Ovary (tissue), 9 donors: Measurements from ENCODE around the gene HEPN1. TPM values are rescaled to one million over a fixed set of nuclear protein-coding genes. Genes with fewer than 3 reads are reported as not detected.

Source experiments
- DNase-seq, 5 donors: peaks; one replicate each; pipeline ENCODE4 v3.0.0-alpha.2; 2019 to 2020
- H3K27ac ChIP-seq, 2 donors: fragments of 200-600 bp; one replicate each; pipeline versions ENCODE4 v1.5.1 to v1.8.0; 2019 to 2022
- H3K27me3 ChIP-seq: fragments of 200-600 bp; one replicate; pipeline ENCODE4 v1.8.0; 2022
- H3K36me3 ChIP-seq: fragments of 200-600 bp; sonication (generic); one replicate; pipeline ENCODE4 v1.5.1; 2019
- H3K4me1 ChIP-seq: one replicate; pipeline ENCODE4 v1.8.1; 2013; ENCODE audit warnings: mild to moderate bottlenecking, moderate library complexity; ENCODE audit not compliant: insufficient read depth
- H3K4me3 ChIP-seq: fragments of 200-600 bp; sonication (generic); one replicate; pipeline ENCODE4 v1.5.1; 2017
- H3K9me3 ChIP-seq, 2 donors: fragments of 200-600 bp in 1 of 2; sonication (generic) in 1 of 2; one replicate each; pipeline versions ENCODE4 v1.5.1 to v1.8.1; 2013 to 2019; ENCODE audit warnings: mild to moderate bottlenecking in 1 of 2, moderate library complexity in 1 of 2
- CTCF ChIP-seq, 3 donors: fragments of 450-650 bp in 2 of 3; fragments of 200-600 bp in 1 of 3; IDR thresholded peaks; one replicate each; pipeline versions ENCODE4 v1.5.1 to v1.8.0; 2016 to 2022; ENCODE audit warnings: antibody characterized with exemption in 3 of 3, mild to moderate bottlenecking in 1 of 3
- EP300 ChIP-seq: sonication (generic); formaldehyde crosslinking; IDR thresholded peaks from one replicate; pipeline ENCODE4 v1.6.1; 2017; ENCODE audit warnings: antibody characterized with exemption
- POLR2A ChIP-seq: fragments of 450-650 bp; IDR thresholded peaks from one replicate; pipeline ENCODE4 v1.6.1; 2017; ENCODE audit warnings: antibody characterized with exemption, mild to moderate bottlenecking, moderate library complexity
- WGBS, 3 donors: extraction: QIAGEN DNeasy Blood & Tissue Kit in 1 of 3; methylation state at CpG; one replicate each; pipeline versions ENCODE4 v1.1.5 to v1.1.7; 2013 to 2017; 5-methylcytosine and 5-hydroxymethylcytosine counted together
- intact Hi-C, 4 donors: fragments of 100-400 bp; cut with DNase I; formaldehyde crosslinking; loops; one replicate each; pipeline versions ENCODE4 v1.11.0 to v1.15.1; 2022 to 2023
- polyA plus RNA-seq, 2 donors: library from polyadenylated mRNA; stranded (reverse); fragments of 200-250 nt in 1 of 2; fragments of 350-450 nt in 1 of 2; fragmentation: Illumina TruSeq in 1 of 2; extraction: RNeasy Lipid Tissue Mini Kit (QIAGEN cat#74804) in 1 of 2; gene quantifications; one replicate each; pipeline ENCODE4 v1.2.3, GENCODE V29; 2013 to 2014
- total RNA-seq, 7 donors: library from RNA; depleted of rRNA in 2 of 7; stranded (reverse); fragments of >200 nt in 2 of 7; fragmentation: NEBNext Ultra II Directional in 3 of 7; extraction: Animal tissue kit (Norgen Biotek cat#: 25700) in 3 of 7; gene quantifications; one replicate each; pipeline versions ENCODE4 v1.1.0 to v1.2.4, GENCODE V29; 2016 to 2023
- donor health status: DM: no; HTN: no; CAD: no; lungs with moderate emphysema.
- donor health status: DM: no; HTN: no; CAD: no.
- donor health status: Bipolar disorder and iron deficiency.
- donor health status: DM: yes; HTN: yes; CAD: no.
- donor health status: DM: no; HTN: no; CAD: no.
- donor health status: DM: yes; HTN: yes; CAD: no.

Gene HEPN1
- total and polyA plus RNA-seq, 9 donors, result 0.24 to 0.48 TPM; not detected in 7

- H3K27me3 ChIP-seq, result no peaks in the 10 kb centered on the region
- peaks cover 20% of the 10 kb centered on the region for H3K4me1 ChIP-seq
- H3K4me3 ChIP-seq, result no peak overlapping the region
- no peaks in the 10 kb centered on the region for H3K9me3 ChIP-seq
- 73 to 83% (median 80%) methylated on average over 3 of the region's 3 CpGs for whole genome bisulfite sequencing, 3 donors
- no peak for DNase-seq
- TF ChIP-seq POLR2A (no peak), CTCF (IDR thresholded peaks at IDR 0.05) (no peak), EP300 (no peak)
- intact Hi-C loops, result no loop called here
- no peaks in the 10 kb centered on the region for H3K36me3 ChIP-seq
- peak overlapping the region in 1 of 2 donors; percentile 42 for H3K27ac ChIP-seq
These were observed 38.1 kb upstream of the HEPN1 start for GRCh38 chr11:124880958-124881357.

- H3K27me3 ChIP-seq, result no peaks in the 10 kb centered on the region
- DNase-seq, result peak; percentile 64 to 78 (median 69)
- H3K27ac ChIP-seq, result peak overlapping the region; percentile 22 to 74
- TF ChIP-seq POLR2A, result no peak
- no peak for TF ChIP-seq EP300
- TF ChIP-seq CTCF (IDR thresholded peaks at IDR 0.05), result no peak
- intact Hi-C loops, result no loop called here
- H3K9me3 ChIP-seq, result no peaks in the 10 kb centered on the region
- H3K4me3 ChIP-seq, result no peak overlapping the region
- H3K4me1 ChIP-seq, result peaks cover 16% of the 10 kb centered on the region
- WGBS, 3 donors, result 34 to 46% (median 35%) methylated on average over 11 of the region's 11 CpGs
- no peaks in the 10 kb centered on the region for H3K36me3 ChIP-seq
These were observed 36.5 kb upstream of the HEPN1 start for GRCh38 chr11:124882339-124883071.

GRCh38 chr11:124884340-124884739, 34.7 kb upstream of the HEPN1 start:
- peak in 1 of 5 donors; percentile 13 for DNase-seq
- no peaks in the 10 kb centered on the region for H3K36me3 ChIP-seq
- H3K4me1 ChIP-seq, result peaks cover 21% of the 10 kb centered on the region
- no peak for TF ChIP-seq EP300
- no peak for TF ChIP-seq CTCF (IDR thresholded peaks at IDR 0.05)
- no peak overlapping the region for H3K4me3 ChIP-seq
- no peaks in the 10 kb centered on the region for H3K27me3 ChIP-seq
- intact Hi-C loops, result no loop called here
- H3K9me3 ChIP-seq, result no peaks in the 10 kb centered on the region
- WGBS, 3 donors, result 93 to 100% (median 94%) methylated on average over 1 of the region's 1 CpG
- no peak overlapping the region for H3K27ac ChIP-seq

- WGBS, 3 donors, result 55 to 67% (median 66%) methylated on average over 5 of the region's 5 CpGs
- intact Hi-C loops, result no loop called here
- TF ChIP-seq EP300, result no peak
- no peak for TF ChIP-seq CTCF (IDR thresholded peaks at IDR 0.05)
- no peak for TF ChIP-seq POLR2A
- Histone ChIP-seq H3K9me3 (no peaks in the 10 kb centered on the region), H3K36me3 (no peaks in the 10 kb centered on the region), H3K27me3 (no peaks in the 10 kb centered on the region), H3K4me1 (peaks cover 21% of the 10 kb centered on the region), H3K27ac (peak overlapping the region in 1 of 2 donors; percentile 27), H3K4me3 (no peak overlapping the region)
- DNase-seq, result peak in 2 of 5 donors; percentile 15 to 18
These were observed 34.1 kb upstream of the HEPN1 start for GRCh38 chr11:124884869-124885479.
